Fibroblast of pulmonary artery (primary cell): Measurements from ENCODE around the gene ZNF142.
A peak's percentile ranks its signal among the peaks of the same experiment; 100 is the strongest.

Experiments used
- DNase-seq: peaks from one replicate; pipeline ENCODE4 v3.0.0-alpha.2; 2010; ENCODE audit warnings: low read depth
- H3K4me3 ChIP-seq: replicated peaks from 2 replicates; pipeline ENCODE4 v1.5.1; 2011; ENCODE audit warnings: low read depth, mild to moderate bottlenecking, control low read depth, low read length, moderate library complexity
- TF ChIP-seq, protein P1 (sequence below): IDR thresholded peaks from 2 replicates; pipeline ENCODE4 v1.5.1; 2011; ENCODE audit warnings: mild to moderate bottlenecking, control low read depth, low read length, inconsistent platforms; ENCODE audit errors: missing control alignments

Gene ZNF142

GRCh38 chr2:218622606-218623365 is 36.6 kb downstream of the ZNF142 start:
- TF ChIP-seq, protein P1, sequence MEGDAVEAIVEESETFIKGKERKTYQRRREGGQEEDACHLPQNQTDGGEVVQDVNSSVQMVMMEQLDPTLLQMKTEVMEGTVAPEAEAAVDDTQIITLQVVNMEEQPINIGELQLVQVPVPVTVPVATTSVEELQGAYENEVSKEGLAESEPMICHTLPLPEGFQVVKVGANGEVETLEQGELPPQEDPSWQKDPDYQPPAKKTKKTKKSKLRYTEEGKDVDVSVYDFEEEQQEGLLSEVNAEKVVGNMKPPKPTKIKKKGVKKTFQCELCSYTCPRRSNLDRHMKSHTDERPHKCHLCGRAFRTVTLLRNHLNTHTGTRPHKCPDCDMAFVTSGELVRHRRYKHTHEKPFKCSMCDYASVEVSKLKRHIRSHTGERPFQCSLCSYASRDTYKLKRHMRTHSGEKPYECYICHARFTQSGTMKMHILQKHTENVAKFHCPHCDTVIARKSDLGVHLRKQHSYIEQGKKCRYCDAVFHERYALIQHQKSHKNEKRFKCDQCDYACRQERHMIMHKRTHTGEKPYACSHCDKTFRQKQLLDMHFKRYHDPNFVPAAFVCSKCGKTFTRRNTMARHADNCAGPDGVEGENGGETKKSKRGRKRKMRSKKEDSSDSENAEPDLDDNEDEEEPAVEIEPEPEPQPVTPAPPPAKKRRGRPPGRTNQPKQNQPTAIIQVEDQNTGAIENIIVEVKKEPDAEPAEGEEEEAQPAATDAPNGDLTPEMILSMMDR = no peak
- DNase-seq = peak; percentile 36
- no peak overlapping the region for H3K4me3 ChIP-seq

DNA sequence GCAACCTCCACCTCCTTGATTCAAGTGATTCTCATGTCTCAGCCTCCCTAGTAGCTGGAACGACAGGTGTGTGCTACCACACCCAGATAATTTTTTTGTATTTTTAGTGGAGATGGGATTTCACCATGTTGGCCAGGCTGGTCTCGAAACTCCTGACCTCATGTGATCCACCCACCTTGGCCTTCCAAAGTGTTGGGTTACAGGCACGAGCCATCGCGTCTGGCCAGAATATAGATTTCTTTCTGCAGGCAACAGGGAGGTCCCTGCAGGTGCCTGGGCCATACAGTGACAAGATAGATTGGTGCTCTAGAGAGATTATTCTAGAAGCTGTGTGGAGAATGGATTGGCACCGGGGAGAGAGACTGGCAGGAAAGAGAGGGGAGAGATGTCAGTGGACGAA is 38.4 kb downstream of the ZNF142 start:
- H3K4me3 ChIP-seq = no peak overlapping the region
- TF ChIP-seq, protein P1 = no peak
- DNase-seq = no peak

GRCh38 chr2:218618102-218618860 is 41.1 kb downstream of the ZNF142 start:
- TF ChIP-seq, protein P1 = no peak
- no peak for DNase-seq
- no peak overlapping the region for H3K4me3 ChIP-seq

GRCh38 chr2:218615868-218616315 is 43.5 kb downstream of the ZNF142 start:
- no peak for DNase-seq
- TF ChIP-seq, protein P1 = no peak
- H3K4me3 ChIP-seq = no peak overlapping the region

DNA sequence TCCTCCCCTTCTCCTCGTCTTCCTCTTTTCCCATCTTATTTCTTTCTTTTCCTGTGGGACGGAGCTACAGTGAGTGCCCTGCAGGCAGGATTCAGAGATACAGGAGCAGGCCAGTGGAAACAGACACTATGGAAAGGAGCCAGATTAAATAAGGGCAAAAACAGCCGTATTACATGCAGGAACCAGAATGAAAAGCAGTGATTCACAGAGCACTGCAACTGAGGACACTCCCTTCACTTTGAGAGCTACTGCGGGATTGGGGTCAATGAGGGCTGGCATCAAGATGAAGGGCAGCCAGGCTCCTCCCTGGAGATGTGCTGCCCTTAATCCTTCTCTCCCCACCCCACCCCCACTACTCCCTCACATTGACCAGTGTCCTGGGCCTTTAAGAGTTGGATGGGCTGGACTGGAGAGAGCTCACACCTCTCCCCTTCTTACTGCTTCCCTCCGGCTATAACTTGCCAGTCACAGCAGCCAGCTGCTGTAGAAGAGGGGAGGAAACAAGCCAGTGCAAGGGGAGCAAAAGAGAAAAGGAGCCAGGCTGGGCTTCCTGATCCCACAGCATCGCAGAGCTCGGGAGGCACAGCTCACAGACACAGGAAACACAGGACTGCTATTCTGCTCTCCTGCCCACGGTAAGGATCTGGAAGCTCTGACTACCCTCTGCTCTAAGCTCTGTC is 51.8 kb downstream of the ZNF142 start, which contains the start of gene PLCD4:
Gene PLCD4, plus strand, starts transcription at position 464 of the 680 bp plus-strand sequence. CDS start 7,841 bp downstream, outside the sequence.
- TF ChIP-seq, protein P1 = peak; percentile 17
- peak; percentile 69 for DNase-seq
- peak within 1 kb of the TSS; percentile 51 for H3K4me3 ChIP-seq

DNA sequence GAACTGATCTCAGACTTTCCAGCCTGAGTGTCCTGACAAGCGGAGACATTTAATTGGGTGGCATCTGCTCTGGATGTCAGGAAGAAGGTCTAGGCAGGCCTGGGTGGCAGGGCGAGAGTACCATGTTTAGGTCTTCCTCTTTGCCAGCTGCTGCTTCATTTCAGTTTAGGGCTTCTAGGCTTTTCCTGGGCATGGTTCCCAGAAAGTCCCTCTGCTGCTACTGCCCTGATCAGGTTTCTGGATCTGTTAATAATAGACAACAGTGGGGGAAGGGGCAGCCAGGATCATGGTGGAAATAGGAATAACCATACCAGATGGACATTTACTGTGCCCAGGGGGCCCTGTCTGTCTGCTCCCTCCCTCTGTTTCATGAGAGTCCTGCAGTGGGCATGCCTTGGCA is 54.0 kb downstream of the ZNF142 start:
- DNase-seq = peak; percentile 29

More for the DNA sequence above, 54.0 kb downstream of the ZNF142 start:
- no peak overlapping the region for H3K4me3 ChIP-seq
- TF ChIP-seq, protein P1 = no peak
